Peyer's patch (tissue), 4 donors: ENCODE data around the gene CPSF7.

Experiments used
- CTCF ChIP-seq, 6 experiments: fragments of 450-650 bp in 4 of 6; fragments of 200-600 bp in 2 of 6; sonication (generic) in 1 of 6; IDR thresholded peaks; one replicate each; pipeline ENCODE4 v1.5.1; 2017 to 2019; ENCODE audit warnings: antibody characterized with exemption in 6 of 6, mild to moderate bottlenecking in 3 of 6, moderate library complexity in 1 of 6
- POLR2A ChIP-seq, 2 donors: fragments of 450-650 bp; IDR thresholded peaks; one replicate each; pipeline ENCODE4 v1.5.1; 2017; ENCODE audit warnings: antibody characterized with exemption in 2 of 2, mild to moderate bottlenecking in 2 of 2, moderate library complexity in 2 of 2

GRCh38 chr11:61404103-61404502 lies 25.7 kb downstream of the CPSF7 start:
- TF ChIP-seq CTCF (IDR thresholded peaks at IDR 0.05) (no peak), POLR2A (IDR thresholded peaks at IDR 0.05) (no peak)
